ENCODE measurements around the gene EIF4G3. TPM values are rescaled to one million over a fixed set of nuclear protein-coding genes. Genes with fewer than 3 reads are reported as not detected.
"Not testable (repeated sequence)": the region's sequence is repeated elsewhere in the genome, so short reads cannot be mapped to it uniquely, and the experiment has no call there.

EIF4G3 gene
- total RNA-seq, 1 experiment from 2014 or later = 39.9 TPM

- DNase-seq = no peak
- H3K27ac Mint-ChIP-seq (ENCODE audit: unreplicated experiment) = peak overlapping the region; percentile 96
- no peaks in the 10 kb centered on the region for H3K27me3 Mint-ChIP-seq (ENCODE audit: unreplicated experiment)
- peaks cover 15% of the 10 kb centered on the region for H3K4me1 Mint-ChIP-seq (ENCODE audit: low read depth, unreplicated experiment)
- TF ChIP-seq CTCF (IDR thresholded peaks at IDR 0.05; ENCODE audit: unreplicated experiment) = no peak
- H3K9me3 Mint-ChIP-seq (ENCODE audit: low read depth, unreplicated experiment) = no peaks in the 10 kb centered on the region
- H3K36me3 Mint-ChIP-seq (ENCODE audit: insufficient read depth, unreplicated experiment) = peaks cover 42% of the 10 kb centered on the region
- peak overlapping the region; percentile 79 for H3K4me3 Mint-ChIP-seq (ENCODE audit: low read depth, unreplicated experiment)
- intact Hi-C loops (cut with micrococcal nuclease; ENCODE audit: unreplicated experiment) = no loop called here
- CTCF ChIA-PET = no interaction called here
- no TSS peak for BruUV-seq (replicated peaks)
Observed at GRCh38 chr1:21174654-21175323, 1.9 kb downstream of the EIF4G3 start.

GRCh38 chr1:21174230-21174629 lies 2.5 kb downstream of the EIF4G3 start:
- CTCF ChIA-PET = interaction anchor here (1.3 kb wide), 1 partner anchor 303 kb away, joined by 3 read pairs; no protein-coding TSS in a partner anchor
- no TSS peak for BruUV-seq (replicated peaks)
- peak overlapping the region; percentile 79 for H3K4me3 Mint-ChIP-seq (ENCODE audit: low read depth, unreplicated experiment)
- intact Hi-C loops (cut with micrococcal nuclease; ENCODE audit: unreplicated experiment) = no loop called here
- H3K36me3 Mint-ChIP-seq (ENCODE audit: insufficient read depth, unreplicated experiment) = peaks cover 42% of the 10 kb centered on the region
- H3K4me1 Mint-ChIP-seq (ENCODE audit: low read depth, unreplicated experiment) = peaks cover 15% of the 10 kb centered on the region
- no peak for TF ChIP-seq CTCF (IDR thresholded peaks at IDR 0.05; ENCODE audit: unreplicated experiment)
- H3K27ac Mint-ChIP-seq (ENCODE audit: unreplicated experiment) = peak overlapping the region; percentile 96
- H3K9me3 Mint-ChIP-seq (ENCODE audit: low read depth, unreplicated experiment) = no peaks in the 10 kb centered on the region
- DNase-seq = no peak
- H3K27me3 Mint-ChIP-seq (ENCODE audit: unreplicated experiment) = no peaks in the 10 kb centered on the region

- H3K27me3 Mint-ChIP-seq (ENCODE audit: unreplicated experiment); intact Hi-C loops (cut with micrococcal nuclease; ENCODE audit: unreplicated experiment); H3K4me3 Mint-ChIP-seq (ENCODE audit: low read depth, unreplicated experiment); H3K27ac Mint-ChIP-seq (ENCODE audit: unreplicated experiment); BruUV-seq (replicated peaks); H3K9me3 Mint-ChIP-seq (ENCODE audit: low read depth, unreplicated experiment); DNase-seq: not testable (repeated sequence)
- peaks cover 47% of the 10 kb centered on the region for H3K36me3 Mint-ChIP-seq (ENCODE audit: insufficient read depth, unreplicated experiment)
- CTCF ChIA-PET = interaction anchor here (1.3 kb wide), 1 partner anchor 301 kb away, joined by 3 read pairs; no protein-coding TSS in a partner anchor
- H3K4me1 Mint-ChIP-seq (ENCODE audit: low read depth, unreplicated experiment) = peaks cover 15% of the 10 kb centered on the region
Observed at GRCh38 chr1:21173096-21173495, 3.6 kb downstream of the EIF4G3 start.

GRCh38 chr1:21170837-21171236 lies 5.9 kb downstream of the EIF4G3 start:
- H3K27me3 Mint-ChIP-seq (ENCODE audit: unreplicated experiment); H3K27ac Mint-ChIP-seq (ENCODE audit: unreplicated experiment); intact Hi-C loops (cut with micrococcal nuclease; ENCODE audit: unreplicated experiment); BruUV-seq (replicated peaks); CTCF ChIA-PET; H3K9me3 Mint-ChIP-seq (ENCODE audit: low read depth, unreplicated experiment); H3K4me3 Mint-ChIP-seq (ENCODE audit: low read depth, unreplicated experiment); DNase-seq: not testable (repeated sequence)
- H3K4me1 Mint-ChIP-seq (ENCODE audit: low read depth, unreplicated experiment) = peaks cover 15% of the 10 kb centered on the region
- H3K36me3 Mint-ChIP-seq (ENCODE audit: insufficient read depth, unreplicated experiment) = peaks cover 41% of the 10 kb centered on the region

DNA sequence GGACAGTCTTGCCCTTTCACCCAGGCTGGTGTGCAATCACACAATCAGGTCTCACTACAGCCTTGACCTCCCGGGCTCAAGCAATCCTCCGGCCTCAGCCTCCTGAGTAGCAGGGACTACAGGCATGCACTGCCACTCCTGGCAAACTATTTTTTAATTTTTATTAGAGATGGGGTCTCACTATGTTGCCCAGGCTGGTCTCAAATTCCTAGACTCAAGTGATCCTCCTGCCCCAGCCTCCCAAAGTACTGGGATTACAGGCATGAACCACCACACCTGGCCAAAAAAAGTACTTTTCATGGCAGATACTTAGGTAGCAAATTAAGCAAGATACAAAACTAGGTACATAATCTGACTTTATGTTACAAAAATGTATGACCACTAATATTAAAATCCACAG lies 8.3 kb downstream of the EIF4G3 start:
- Mint-ChIP-seq H3K27ac (ENCODE audit: unreplicated experiment) (no peak overlapping the region), H3K27me3 (ENCODE audit: unreplicated experiment) (no peaks in the 10 kb centered on the region), H3K36me3 (ENCODE audit: insufficient read depth, unreplicated experiment) (peaks cover 25% of the 10 kb centered on the region), H3K9me3 (ENCODE audit: low read depth, unreplicated experiment) (peaks cover 3% of the 10 kb centered on the region), H3K4me3 (ENCODE audit: low read depth, unreplicated experiment) (no peak overlapping the region), H3K4me1 (ENCODE audit: low read depth, unreplicated experiment) (peaks cover 15% of the 10 kb centered on the region)
- intact Hi-C loops (cut with micrococcal nuclease; ENCODE audit: unreplicated experiment) = no loop called here
- no peak for TF ChIP-seq CTCF (IDR thresholded peaks at IDR 0.05; ENCODE audit: unreplicated experiment)
- CTCF ChIA-PET = interaction anchor here (0.6 kb wide), 1 partner anchor 11 kb away, joined by 3 read pairs; no protein-coding TSS in a partner anchor
- no TSS peak for BruUV-seq (replicated peaks)
- no peak for DNase-seq
